Activated CD4-positive, alpha-beta T cell treated with anti-CD3 and anti-CD28 coated beads for 48 hours (primary cell): ENCODE data around the gene STK39.

ENCODE experiments used
- DNase-seq: peaks from one replicate; pipeline ENCODE4 v3.0.0-alpha.2; 2020

The STK39 gene

DNA sequence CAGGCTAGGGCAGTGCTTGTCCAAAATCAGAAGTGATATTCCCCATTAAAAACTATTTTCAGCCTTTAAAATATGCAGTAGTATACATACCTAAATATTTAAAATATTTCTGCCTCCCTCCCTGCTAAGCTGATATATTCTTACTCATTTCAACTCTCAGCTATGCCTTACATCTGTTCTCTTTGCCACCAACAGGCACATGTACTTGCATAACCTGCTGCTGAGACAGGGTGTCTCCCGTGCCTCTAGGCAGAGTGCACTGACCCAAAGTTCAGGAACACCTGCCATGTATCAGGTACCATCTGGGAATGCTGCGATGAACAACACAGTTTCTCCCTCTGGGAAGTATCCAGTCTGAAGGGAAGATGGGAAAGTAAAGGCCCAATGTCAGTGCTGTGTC is 91.7 kb downstream of the STK39 start:
- no peak for DNase-seq

- no peak for DNase-seq
Observed at GRCh38 chr2:168155046-168155445, 92.3 kb downstream of the STK39 start.

DNA sequence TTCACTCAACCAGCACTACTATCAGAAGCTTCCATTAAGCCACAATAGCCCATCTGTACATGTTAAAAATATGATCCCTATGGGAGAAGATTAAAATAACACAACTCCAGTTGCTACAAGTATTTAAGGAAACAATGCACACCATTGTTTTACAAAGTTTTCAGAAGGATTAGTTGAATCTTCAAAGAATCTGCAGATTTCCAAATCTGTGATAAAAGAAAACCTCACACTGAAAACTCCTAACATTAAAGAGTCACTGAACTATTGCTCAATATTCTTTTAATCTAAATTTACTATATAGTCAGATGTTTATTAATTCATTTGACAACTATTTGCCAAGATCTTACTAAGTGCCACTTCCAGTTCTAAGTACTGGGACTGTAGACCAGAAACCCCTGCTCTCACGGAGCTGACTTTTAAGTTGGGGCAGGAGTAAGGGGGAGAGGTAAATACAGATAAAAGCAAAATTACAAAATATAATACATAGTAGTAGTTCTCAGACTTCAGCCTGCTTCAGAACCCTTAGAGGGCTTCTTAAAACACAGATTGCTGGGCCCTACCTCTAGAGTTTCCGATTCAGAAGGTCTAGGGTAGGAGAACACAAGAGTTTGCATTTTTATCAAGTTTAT is 94.4 kb downstream of the STK39 start:
- no peak for DNase-seq

- DNase-seq = no peak
Observed at GRCh38 chr2:168149986-168150385, 97.4 kb downstream of the STK39 start.

- no peak for DNase-seq
Observed at GRCh38 chr2:168149150-168149974, 98.0 kb downstream of the STK39 start.

DNA sequence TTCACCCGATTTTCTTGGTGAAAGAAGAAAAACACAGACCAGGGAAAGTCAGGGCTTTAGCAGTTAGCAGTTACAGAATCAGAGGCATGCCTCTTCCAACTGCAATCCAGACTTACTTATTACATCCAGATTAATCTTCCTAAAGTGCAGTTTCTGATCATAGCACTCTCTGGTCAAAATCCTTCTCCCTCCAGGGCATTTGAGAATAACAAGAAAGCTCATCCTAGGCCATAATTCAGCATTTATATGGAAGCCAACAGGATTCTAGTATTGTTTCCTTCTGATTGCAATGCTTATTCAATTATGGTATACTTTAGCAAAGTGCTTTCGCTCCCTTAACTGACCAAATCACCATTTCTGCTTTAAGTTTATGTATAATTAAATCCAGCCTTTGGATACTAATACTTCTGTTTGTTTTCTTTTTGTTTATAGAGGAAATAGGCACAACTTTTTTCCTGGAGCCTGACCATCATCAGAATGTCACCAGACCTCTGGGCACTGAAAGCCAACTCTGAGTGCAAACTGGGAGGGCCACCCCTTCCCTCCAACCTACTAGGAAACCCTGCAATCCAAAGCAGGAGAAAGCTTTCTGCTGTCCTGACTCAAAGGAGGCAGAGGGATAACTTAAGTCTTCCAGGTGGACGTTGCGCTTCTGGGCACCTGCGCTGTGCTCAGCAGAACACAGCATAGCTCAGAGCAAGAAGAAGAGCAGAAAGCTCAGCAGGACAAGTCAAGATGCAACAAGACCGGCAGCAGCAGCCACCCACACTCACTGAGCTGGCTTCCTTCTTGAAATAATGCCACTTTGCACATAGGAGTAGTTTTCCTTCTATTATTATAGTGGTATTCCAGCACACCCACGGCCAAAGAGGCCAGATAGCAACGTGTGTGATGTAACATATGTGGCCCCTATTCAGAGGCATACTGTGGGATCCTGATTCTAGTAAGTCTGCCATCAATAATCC is 99.3 kb downstream of the STK39 start:
- no peak for DNase-seq

DNA sequence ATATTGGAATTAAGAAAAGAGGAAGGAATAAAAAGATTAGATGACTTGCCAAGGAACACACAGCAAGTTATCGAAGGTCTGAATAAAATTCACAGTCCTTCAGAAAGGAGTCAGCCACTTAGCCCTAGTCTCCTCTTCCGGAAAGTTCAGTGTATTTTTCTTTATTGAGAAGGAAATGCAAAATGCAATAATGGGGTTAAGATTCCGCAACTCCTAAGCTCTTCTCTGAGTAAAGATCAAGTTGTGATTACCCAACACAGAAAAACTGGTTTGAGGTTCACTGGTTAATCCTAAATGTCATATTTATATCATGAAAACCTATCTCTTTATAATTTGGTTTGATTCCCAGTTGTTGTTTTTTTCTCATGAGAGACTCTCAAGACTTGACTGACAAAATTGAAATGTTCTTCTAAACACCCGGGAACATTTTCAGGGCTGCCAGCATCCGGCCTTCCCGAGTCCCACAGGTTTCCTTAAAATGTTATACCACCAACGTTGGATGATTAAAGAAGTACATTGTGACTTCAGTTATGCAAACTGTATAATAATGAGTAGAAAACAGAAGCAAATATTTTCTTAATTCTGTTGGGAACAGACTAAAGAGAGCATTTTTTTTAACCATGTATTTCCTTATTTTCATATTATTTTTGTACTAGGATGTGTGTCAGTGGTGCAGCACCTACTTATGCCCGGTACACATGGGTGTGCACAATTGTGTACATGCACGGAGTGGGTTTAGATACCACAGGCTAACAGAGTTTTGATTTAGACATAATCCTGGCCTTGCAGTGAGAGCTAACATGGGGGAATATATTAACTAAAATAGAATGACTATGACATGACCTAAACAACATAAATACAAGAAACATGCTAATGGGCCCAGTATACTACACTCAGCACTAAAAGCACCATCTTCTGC is 100.2 kb downstream of the STK39 start:
- no peak for DNase-seq

GRCh38 chr2:168145426-168146310 is 101.7 kb downstream of the STK39 start:
- DNase-seq = no peak

GRCh38 chr2:168145011-168145410 is 102.4 kb downstream of the STK39 start:
- DNase-seq = no peak

DNA sequence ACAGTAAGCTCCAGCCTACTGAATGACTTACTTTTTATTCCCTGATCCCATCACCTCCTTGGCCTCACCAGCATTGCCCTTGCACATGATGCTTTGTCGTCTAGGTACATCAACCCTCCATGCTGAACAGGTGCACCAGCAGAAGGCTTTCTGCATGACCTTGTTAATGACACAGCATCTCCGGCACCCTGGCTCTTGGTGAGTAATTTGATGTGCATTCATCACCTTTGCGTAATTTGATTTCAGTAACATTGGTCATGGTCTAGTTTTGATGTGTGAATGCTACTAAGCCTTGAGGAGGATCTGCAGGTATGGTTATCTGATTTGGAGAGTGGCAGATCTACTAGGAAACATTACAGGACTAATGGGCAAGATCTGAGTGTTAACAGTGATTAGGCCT is 103.6 kb downstream of the STK39 start:
- no peak for DNase-seq

GRCh38 chr2:168140892-168141291 is 106.5 kb downstream of the STK39 start:
- no peak for DNase-seq

- no peak for DNase-seq
Observed at GRCh38 chr2:168139852-168140251, 107.5 kb downstream of the STK39 start.

GRCh38 chr2:168138901-168139300 is 108.5 kb downstream of the STK39 start:
- DNase-seq = no peak

- DNase-seq = no peak
Observed at GRCh38 chr2:168138374-168138773, 109.0 kb downstream of the STK39 start.

- no peak for DNase-seq
Observed at GRCh38 chr2:168137510-168138180, 109.8 kb downstream of the STK39 start.

- DNase-seq = no peak
Observed at GRCh38 chr2:168136392-168136977, 110.9 kb downstream of the STK39 start.

DNA sequence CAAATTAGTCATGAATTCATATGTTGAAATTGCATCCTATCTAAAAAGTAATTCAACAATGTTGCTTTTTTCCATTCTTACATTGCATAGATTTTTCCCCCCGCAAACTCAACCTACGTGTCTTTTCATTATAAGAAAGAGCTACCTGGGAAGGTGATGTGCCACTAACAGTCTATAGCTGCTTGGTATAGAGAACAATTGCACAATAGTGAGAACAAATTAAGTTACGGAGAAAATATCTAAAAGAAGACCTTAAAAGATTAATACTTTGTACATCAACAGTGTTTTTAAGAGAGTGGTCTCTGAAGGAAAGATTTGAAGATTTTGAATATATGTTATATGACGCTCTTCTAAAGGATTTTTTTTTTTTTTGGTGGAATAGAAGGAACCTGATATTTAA is 111.8 kb downstream of the STK39 start:
- DNase-seq = no peak

DNA sequence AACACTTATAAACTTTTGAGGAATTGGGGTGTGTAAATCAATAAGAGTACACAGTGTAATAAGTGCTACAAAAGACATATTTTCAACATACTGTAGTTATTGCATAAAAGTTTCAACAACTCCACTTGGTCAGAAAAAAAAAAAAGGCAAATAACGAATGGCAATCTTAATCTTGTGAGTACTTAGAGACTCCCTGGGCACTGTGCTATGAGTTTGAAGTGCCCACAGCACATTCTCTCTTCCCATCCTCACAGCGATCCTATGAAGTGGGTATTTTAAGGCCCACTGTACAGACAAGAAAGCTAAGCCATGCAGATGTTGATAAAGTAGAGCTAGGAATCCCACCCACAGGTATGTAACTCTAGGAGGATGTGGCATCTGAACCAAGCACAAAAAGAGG is 112.3 kb downstream of the STK39 start:
- no peak for DNase-seq

- no peak for DNase-seq
Observed at GRCh38 chr2:168134485-168134884, 112.9 kb downstream of the STK39 start.

DNA sequence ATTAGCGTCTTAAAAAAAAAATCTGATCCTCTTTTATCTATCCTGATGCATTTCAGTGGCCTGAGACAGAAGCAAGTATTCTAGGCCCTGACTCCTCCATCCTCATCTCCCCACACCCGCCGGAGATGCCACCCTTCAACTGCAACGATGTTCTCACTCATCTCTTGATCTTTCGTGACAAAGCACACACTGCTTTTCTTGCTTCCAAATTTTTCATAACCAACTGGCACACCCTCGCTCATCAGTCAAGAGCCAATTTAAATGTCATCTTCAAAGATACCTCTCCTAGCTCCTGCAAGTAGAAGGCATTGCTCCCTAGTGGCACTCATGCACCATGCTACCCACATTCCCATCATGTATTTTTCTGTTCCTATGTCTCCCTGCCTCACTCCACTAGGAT is 115.0 kb downstream of the STK39 start:
- no peak for DNase-seq
